ENCODE measurements around the gene MLXIP.

The MLXIP gene

GRCh38 chr12:122123761-122124145, 45.2 kb downstream of the MLXIP start:
- H3K4me2 ChIP-seq (ENCODE audit: low read depth, low read length, poor library complexity, severe bottlenecking) = no peak overlapping the region
- no peaks in the 10 kb centered on the region for H3K9me3 ChIP-seq (ENCODE audit: insufficient read depth, low read depth, low read length)
- no peak overlapping the region for H2AFZ ChIP-seq (ENCODE audit: low read length)
- H4K20me1 ChIP-seq (ENCODE audit: insufficient read depth, low read length, poor library complexity, severe bottlenecking) = peaks cover 6% of the 10 kb centered on the region
- H3K36me3 ChIP-seq (ENCODE audit: insufficient read depth, low read length) = peaks cover 17% of the 10 kb centered on the region; the same call in 1 of the 2 replicates
- no peak overlapping the region for H3K9ac ChIP-seq (ENCODE audit: low read depth, low read length, poor library complexity, severe bottlenecking)
- no peak overlapping the region for H3K4me3 ChIP-seq (ENCODE audit: low read length, poor library complexity, severe bottlenecking)
- no peaks in the 10 kb centered on the region for H3F3A ChIP-seq (ENCODE audit: low read depth)
- TF ChIP-seq, protein P1, sequence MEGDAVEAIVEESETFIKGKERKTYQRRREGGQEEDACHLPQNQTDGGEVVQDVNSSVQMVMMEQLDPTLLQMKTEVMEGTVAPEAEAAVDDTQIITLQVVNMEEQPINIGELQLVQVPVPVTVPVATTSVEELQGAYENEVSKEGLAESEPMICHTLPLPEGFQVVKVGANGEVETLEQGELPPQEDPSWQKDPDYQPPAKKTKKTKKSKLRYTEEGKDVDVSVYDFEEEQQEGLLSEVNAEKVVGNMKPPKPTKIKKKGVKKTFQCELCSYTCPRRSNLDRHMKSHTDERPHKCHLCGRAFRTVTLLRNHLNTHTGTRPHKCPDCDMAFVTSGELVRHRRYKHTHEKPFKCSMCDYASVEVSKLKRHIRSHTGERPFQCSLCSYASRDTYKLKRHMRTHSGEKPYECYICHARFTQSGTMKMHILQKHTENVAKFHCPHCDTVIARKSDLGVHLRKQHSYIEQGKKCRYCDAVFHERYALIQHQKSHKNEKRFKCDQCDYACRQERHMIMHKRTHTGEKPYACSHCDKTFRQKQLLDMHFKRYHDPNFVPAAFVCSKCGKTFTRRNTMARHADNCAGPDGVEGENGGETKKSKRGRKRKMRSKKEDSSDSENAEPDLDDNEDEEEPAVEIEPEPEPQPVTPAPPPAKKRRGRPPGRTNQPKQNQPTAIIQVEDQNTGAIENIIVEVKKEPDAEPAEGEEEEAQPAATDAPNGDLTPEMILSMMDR (conservative IDR thresholded peaks at IDR 0.05; ENCODE audit: low read length) = no peak
- no peak for TF ChIP-seq EZH2phosphoT487 (IDR thresholded peaks at IDR 0.05; ENCODE audit: borderline replicate concordance)
- peaks cover 39% of the 10 kb centered on the region for H3K79me2 ChIP-seq (ENCODE audit: insufficient read depth, low read length)
- no peaks in the 10 kb centered on the region for H3K9me2 ChIP-seq (replicated peaks; ENCODE audit: low read depth, low read length)
- H3K4me1 ChIP-seq (ENCODE audit: insufficient read depth, low read length, poor library complexity, severe bottlenecking) = no peaks in the 10 kb centered on the region
- no peaks in the 10 kb centered on the region for H3K27me3 ChIP-seq (ENCODE audit: insufficient read depth, low read length, poor library complexity, severe bottlenecking)

DNA sequence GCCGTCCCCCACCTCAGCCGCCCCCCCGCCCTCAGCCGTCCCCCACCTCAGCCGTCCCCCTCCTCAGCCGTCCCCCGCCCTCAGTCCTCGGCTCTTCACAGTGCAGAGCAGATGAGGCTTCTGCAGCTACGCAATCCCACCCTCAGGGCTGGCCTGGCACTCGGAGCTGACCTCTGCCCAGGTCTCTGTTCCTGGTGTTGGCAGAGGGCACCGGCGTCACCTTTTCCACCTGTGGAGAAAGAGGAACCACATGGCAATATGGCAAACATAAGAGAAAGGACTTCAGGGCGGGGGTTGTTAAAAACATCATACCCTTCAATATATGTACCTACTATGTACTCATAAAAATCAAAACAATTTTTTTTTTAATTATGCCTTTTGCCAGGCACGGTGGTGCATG, 45.8 kb downstream of the MLXIP start:
- no peaks in the 10 kb centered on the region for H3F3A ChIP-seq (ENCODE audit: low read depth)
- no peak overlapping the region for H2AFZ ChIP-seq (ENCODE audit: low read length)
- H3K36me3 ChIP-seq (ENCODE audit: insufficient read depth, low read length) = peaks cover 23% of the 10 kb centered on the region; the same call in 1 of the 2 replicates
- H3K4me1 ChIP-seq (ENCODE audit: insufficient read depth, low read length, poor library complexity, severe bottlenecking) = no peaks in the 10 kb centered on the region
- TF ChIP-seq, protein P1 (conservative IDR thresholded peaks at IDR 0.05; ENCODE audit: low read length) = no peak
- no peak for TF ChIP-seq EZH2phosphoT487 (IDR thresholded peaks at IDR 0.05; ENCODE audit: borderline replicate concordance)
- H3K4me3 ChIP-seq (ENCODE audit: low read length, poor library complexity, severe bottlenecking) = no peak overlapping the region
- H4K20me1 ChIP-seq (ENCODE audit: insufficient read depth, low read length, poor library complexity, severe bottlenecking) = peaks cover 6% of the 10 kb centered on the region
- peaks cover 39% of the 10 kb centered on the region for H3K79me2 ChIP-seq (ENCODE audit: insufficient read depth, low read length)
- H3K9ac ChIP-seq (ENCODE audit: low read depth, low read length, poor library complexity, severe bottlenecking) = no peak overlapping the region
- H3K4me2 ChIP-seq (ENCODE audit: low read depth, low read length, poor library complexity, severe bottlenecking) = no peak overlapping the region
- no peaks in the 10 kb centered on the region for H3K9me3 ChIP-seq (ENCODE audit: insufficient read depth, low read depth, low read length)
- H3K27me3 ChIP-seq (ENCODE audit: insufficient read depth, low read length, poor library complexity, severe bottlenecking) = no peaks in the 10 kb centered on the region
- no peaks in the 10 kb centered on the region for H3K9me2 ChIP-seq (replicated peaks; ENCODE audit: low read depth, low read length)

DNA sequence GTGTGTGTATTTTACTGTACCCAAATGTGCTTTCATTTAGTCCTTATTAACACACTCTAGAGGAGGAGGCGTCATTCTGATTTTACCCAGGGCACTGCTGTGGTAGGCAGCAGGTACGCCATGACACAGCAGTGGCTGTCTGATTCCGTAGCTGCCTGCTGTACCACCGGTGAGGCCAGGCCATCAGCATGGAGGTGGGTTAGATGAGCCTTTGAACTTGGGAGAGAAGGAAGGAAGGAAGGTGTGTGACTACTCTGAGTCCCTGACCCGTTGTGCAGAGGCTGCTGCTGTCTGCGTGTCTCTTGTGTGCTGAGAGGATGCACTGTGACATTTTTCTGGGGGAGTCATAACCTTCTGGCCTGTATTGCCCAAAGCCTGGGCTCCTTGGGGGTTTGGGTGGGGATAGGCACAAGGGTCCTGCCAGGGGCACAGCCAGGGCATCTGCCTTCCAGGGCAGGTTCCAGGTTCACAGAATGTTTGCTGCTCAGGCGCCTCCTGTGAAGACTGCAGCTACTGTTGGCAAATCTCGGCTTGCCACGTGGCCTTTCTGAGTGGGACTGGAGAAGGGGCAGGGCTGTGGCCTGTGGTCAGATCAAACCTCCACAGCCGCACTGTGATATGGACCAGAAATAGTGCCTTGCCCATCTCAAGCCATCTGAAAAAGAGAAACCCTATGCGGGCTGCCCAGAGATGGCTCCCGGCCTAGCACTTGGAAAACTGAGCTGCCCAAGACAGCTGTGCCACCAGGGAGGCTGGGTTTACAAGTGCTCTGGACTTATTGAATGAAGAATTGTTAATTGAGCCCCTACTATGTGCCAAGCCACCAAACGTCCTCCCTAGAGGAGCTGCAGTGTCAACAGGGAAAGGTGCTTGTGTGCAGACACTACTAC, 47.1 kb downstream of the MLXIP start:
- Histone ChIP-seq H4K20me1 (ENCODE audit: insufficient read depth, low read length, poor library complexity, severe bottlenecking) (peaks cover 6% of the 10 kb centered on the region), H3K4me3 (ENCODE audit: low read length, poor library complexity, severe bottlenecking) (no peak overlapping the region), H3F3A (ENCODE audit: low read depth) (no peaks in the 10 kb centered on the region), H3K9ac (ENCODE audit: low read depth, low read length, poor library complexity, severe bottlenecking) (no peak overlapping the region), H3K9me2 (replicated peaks; ENCODE audit: low read depth, low read length) (no peaks in the 10 kb centered on the region), H3K79me2 (ENCODE audit: insufficient read depth, low read length) (peaks cover 37% of the 10 kb centered on the region), H2AFZ (ENCODE audit: low read length) (no peak overlapping the region), H3K27me3 (ENCODE audit: insufficient read depth, low read length, poor library complexity, severe bottlenecking) (no peaks in the 10 kb centered on the region), H3K9me3 (ENCODE audit: insufficient read depth, low read depth, low read length) (no peaks in the 10 kb centered on the region), H3K4me1 (ENCODE audit: insufficient read depth, low read length, poor library complexity, severe bottlenecking) (no peaks in the 10 kb centered on the region), H3K36me3 (ENCODE audit: insufficient read depth, low read length) (peaks cover 36% of the 10 kb centered on the region; the same call in 1 of the 2 replicates), H3K4me2 (ENCODE audit: low read depth, low read length, poor library complexity, severe bottlenecking) (no peak overlapping the region)
- TF ChIP-seq, protein P1 (conservative IDR thresholded peaks at IDR 0.05; ENCODE audit: low read length) = no peak
- no peak for TF ChIP-seq EZH2phosphoT487 (IDR thresholded peaks at IDR 0.05; ENCODE audit: borderline replicate concordance)

All from Loucy (cell line).